ENCODE results near the gene TEAD3.

The TEAD3 gene

GRCh38 chr6:35469751-35470662, 26.9 kb downstream of the TEAD3 start:
- peaks cover 34% of the 10 kb centered on the region for H3K4me1 Mint-ChIP-seq (ENCODE audit: low read depth)
- peak overlapping the region; percentile 99 for H3K4me3 Mint-ChIP-seq
- H3K27ac Mint-ChIP-seq = peak overlapping the region; percentile 99
- intact Hi-C loops (cut with micrococcal nuclease) = no loop called here
- H3K27me3 Mint-ChIP-seq = no peaks in the 10 kb centered on the region
- H3K9me3 Mint-ChIP-seq = no peaks in the 10 kb centered on the region
- peaks cover 63% of the 10 kb centered on the region for H3K36me3 Mint-ChIP-seq (ENCODE audit: low read depth)

DNA sequence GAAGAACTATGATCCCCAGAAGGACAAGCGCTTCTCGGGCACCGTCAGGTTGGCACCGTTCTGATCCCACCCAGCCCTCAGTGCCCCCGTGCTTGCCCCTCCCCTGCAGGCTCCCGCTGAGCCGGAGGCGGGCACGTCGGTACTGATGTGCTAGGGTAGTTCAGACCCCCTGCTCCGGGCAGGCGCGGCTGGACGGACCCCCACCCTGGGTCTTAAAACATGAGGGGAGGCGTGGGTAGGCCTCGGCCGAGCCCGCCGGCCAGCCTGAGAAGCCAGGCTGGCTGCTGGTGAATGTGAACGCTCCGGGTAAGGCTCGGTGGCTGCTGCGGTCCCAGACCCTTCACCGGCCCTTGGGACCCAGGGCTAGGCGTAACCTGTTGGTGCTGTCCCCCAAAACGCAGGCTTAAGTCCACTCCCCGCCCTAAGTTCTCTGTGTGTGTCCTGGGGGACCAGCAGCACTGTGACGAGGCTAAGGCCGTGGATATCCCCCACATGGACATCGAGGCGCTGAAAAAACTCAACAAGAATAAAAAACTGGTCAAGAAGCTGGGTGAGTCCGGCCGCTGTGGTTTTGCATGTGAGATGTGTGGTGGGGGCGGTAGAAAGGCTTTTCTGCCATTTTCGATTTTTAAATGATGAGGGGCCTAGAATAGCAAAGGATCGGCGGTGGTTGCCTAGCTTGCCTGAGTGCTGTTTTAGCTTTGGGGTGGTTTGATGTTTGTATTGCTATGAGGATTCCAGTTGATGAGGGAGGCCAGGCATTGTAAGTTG, 27.7 kb downstream of the TEAD3 start:
- Mint-ChIP-seq H3K27ac (peak overlapping the region; percentile 99), H3K36me3 (ENCODE audit: low read depth) (peaks cover 55% of the 10 kb centered on the region), H3K27me3 (no peaks in the 10 kb centered on the region), H3K9me3 (no peaks in the 10 kb centered on the region), H3K4me1 (ENCODE audit: low read depth) (peaks cover 34% of the 10 kb centered on the region), H3K4me3 (peak overlapping the region; percentile 99)
- intact Hi-C loops (cut with micrococcal nuclease) = loop anchor here (1.0 kb wide), 3 partner anchors 17 to 172 kb away; partner anchors contain the start of genes DEF6, FANCE and PPARD

- Mint-ChIP-seq H3K27me3 (no peaks in the 10 kb centered on the region), H3K4me3 (peak within 1 kb of the TSS; percentile 99), H3K36me3 (ENCODE audit: low read depth) (peaks cover 54% of the 10 kb centered on the region), H3K4me1 (ENCODE audit: low read depth) (peaks cover 34% of the 10 kb centered on the region), H3K9me3 (no peaks in the 10 kb centered on the region), H3K27ac (peak within 1 kb of the TSS; percentile 99)
- intact Hi-C loops (cut with micrococcal nuclease) = loop anchor here (1.0 kb wide), 3 partner anchors 16 to 171 kb away; partner anchors contain the start of genes DEF6, FANCE and PPARD
These were observed 28.5 kb downstream of the TEAD3 start, which contains the start of gene RPL10A for GRCh38 chr6:35468181-35468979. Gene RPL10A (plus strand): TSS chr6:35468401. CDS start chr6:35468435, 34 bp downstream.

GRCh38 chr6:35465646-35466045, 31.2 kb downstream of the TEAD3 start:
- Mint-ChIP-seq H3K27ac (no peak overlapping the region), H3K36me3 (ENCODE audit: low read depth) (peaks cover 27% of the 10 kb centered on the region)
- intact Hi-C loops (cut with micrococcal nuclease) = no loop called here

DNA sequence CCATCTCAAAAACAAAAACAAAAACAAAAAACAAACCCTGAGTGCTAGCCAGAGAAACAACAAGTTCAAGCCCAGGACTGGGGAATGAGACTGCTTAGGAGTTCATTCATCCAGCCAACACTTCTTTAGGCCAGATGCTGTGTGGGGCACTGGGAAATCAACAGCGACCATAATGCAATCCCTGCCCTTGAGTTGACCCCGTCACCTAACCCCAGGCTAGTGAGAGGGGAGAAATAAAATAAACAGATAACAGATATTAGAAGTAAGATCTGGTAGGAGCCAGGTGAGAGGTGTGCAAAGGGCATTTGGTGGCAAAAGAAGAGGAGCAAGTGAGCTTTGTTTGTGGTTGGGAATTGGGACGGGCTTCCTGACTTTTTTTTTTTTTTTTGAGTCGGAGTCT, 33.6 kb downstream of the TEAD3 start:
- no peak overlapping the region for H3K4me3 Mint-ChIP-seq
- peaks cover 8% of the 10 kb centered on the region for H3K4me1 Mint-ChIP-seq (ENCODE audit: low read depth)
- H3K27me3 Mint-ChIP-seq = no peaks in the 10 kb centered on the region
- no peak overlapping the region for H3K27ac Mint-ChIP-seq
- H3K9me3 Mint-ChIP-seq = no peaks in the 10 kb centered on the region
- H3K36me3 Mint-ChIP-seq (ENCODE audit: low read depth) = peaks cover 18% of the 10 kb centered on the region
- intact Hi-C loops (cut with micrococcal nuclease) = no loop called here

More at GRCh38 chr6:35465646-35466045, 31.2 kb downstream of the TEAD3 start:
- H3K4me1 Mint-ChIP-seq (ENCODE audit: low read depth) = peaks cover 27% of the 10 kb centered on the region
- no peak overlapping the region for H3K4me3 Mint-ChIP-seq
- no peaks in the 10 kb centered on the region for H3K9me3 Mint-ChIP-seq
- H3K27me3 Mint-ChIP-seq = no peaks in the 10 kb centered on the region

- Mint-ChIP-seq H3K36me3 (ENCODE audit: low read depth) (peaks cover 17% of the 10 kb centered on the region), H3K27ac (no peak overlapping the region), H3K4me3 (no peak overlapping the region), H3K4me1 (ENCODE audit: low read depth) (no peaks in the 10 kb centered on the region), H3K27me3 (no peaks in the 10 kb centered on the region), H3K9me3 (no peaks in the 10 kb centered on the region)
- intact Hi-C loops (cut with micrococcal nuclease) = no loop called here
These were observed 35.6 kb downstream of the TEAD3 start for GRCh38 chr6:35461270-35461669.

- intact Hi-C loops (cut with micrococcal nuclease) = no loop called here
- Mint-ChIP-seq H3K4me1 (ENCODE audit: low read depth) (peaks cover 19% of the 10 kb centered on the region), H3K36me3 (ENCODE audit: low read depth) (peaks cover 28% of the 10 kb centered on the region), H3K9me3 (no peaks in the 10 kb centered on the region), H3K27me3 (peaks cover 2% of the 10 kb centered on the region), H3K27ac (no peak overlapping the region), H3K4me3 (no peak overlapping the region)
These were observed 39.0 kb downstream of the TEAD3 start for GRCh38 chr6:35457907-35458306.

GRCh38 chr6:35454391-35455110, 42.3 kb downstream of the TEAD3 start:
- H3K36me3 Mint-ChIP-seq (ENCODE audit: low read depth) = peaks cover 17% of the 10 kb centered on the region
- H3K4me1 Mint-ChIP-seq (ENCODE audit: low read depth) = peaks cover 36% of the 10 kb centered on the region
- no peak overlapping the region for H3K4me3 Mint-ChIP-seq
- no peaks in the 10 kb centered on the region for H3K9me3 Mint-ChIP-seq
- intact Hi-C loops (cut with micrococcal nuclease) = no loop called here
- peaks cover 17% of the 10 kb centered on the region for H3K27me3 Mint-ChIP-seq
- no peak overlapping the region for H3K27ac Mint-ChIP-seq

DNA sequence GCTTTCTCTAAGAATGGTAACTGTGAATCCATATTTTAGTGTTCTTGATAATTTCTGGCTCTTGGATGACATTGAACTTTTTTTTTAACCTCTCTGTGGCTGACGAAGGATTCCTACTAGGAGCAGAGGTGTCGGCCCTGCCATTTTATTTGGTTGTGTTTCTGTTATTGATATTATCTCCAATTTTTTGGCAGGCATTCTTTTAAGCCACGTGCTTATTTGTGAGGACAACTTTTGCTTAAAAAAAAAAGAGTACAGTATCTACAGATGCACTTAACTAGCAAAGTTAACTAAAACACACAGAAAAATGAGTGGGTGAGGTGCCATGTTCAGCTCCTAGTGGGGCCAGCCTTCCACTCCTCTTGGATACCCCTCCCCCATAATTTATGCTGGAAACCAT, 43.6 kb downstream of the TEAD3 start:
- Mint-ChIP-seq H3K4me1 (ENCODE audit: low read depth) (peaks cover 41% of the 10 kb centered on the region), H3K36me3 (ENCODE audit: low read depth) (peaks cover 13% of the 10 kb centered on the region), H3K27me3 (peaks cover 20% of the 10 kb centered on the region), H3K9me3 (no peaks in the 10 kb centered on the region), H3K27ac (no peak overlapping the region), H3K4me3 (peak overlapping the region; percentile 26)
- intact Hi-C loops (cut with micrococcal nuclease) = no loop called here

DNA sequence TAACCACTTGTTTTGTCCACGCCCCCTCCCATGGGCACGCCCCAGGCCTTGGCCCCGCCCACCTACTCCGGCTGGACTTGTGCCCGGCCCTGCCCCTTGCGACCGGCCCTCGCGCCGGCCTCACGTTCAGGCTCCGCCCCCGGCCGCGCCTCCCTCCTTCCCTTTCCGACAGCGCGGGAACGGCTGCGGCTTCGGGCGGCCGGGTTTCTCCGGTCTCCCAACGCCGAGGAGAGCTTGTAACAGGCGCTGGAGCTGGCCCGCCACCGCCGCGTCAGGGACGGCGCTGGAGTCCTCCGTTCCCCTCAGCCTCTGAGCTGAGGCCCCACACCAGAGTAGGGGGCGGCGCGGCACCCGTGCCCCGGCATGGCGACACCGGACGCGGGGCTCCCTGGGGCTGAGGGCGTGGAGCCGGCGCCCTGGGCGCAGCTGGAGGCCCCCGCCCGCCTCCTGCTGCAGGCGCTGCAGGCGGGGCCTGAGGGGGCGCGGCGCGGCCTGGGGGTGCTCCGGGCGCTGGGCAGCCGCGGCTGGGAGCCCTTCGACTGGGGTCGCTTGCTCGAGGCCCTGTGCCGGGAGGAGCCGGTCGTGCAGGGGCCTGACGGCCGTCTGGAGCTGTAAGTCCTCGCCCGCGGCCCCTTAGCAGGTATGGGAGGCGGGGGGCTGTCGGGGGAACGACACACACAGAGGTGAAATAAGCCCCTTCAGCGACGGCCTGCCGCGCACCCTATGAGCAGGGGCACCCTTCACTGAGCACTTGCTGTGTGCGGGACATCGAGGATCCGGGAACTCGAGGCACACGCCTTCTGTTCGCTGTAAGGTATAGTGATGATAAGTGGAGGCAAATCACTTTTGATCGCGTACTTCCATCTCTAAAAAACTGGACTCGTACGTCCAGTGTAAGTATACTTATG, 44.4 kb downstream of the TEAD3 start, which contains the start of gene FANCE:
FANCE (plus strand) TSS at position 156 of the 908 bp plus-strand sequence; CDS start at position 364, 208 bp downstream.
- H3K4me3 Mint-ChIP-seq = peak within 1 kb of the TSS; percentile 85
- intact Hi-C loops (cut with micrococcal nuclease) = loop anchor here (1.0 kb wide), 1 partner anchor 16 kb away; the partner anchor contains the start of gene RPL10A
- no peaks in the 10 kb centered on the region for H3K9me3 Mint-ChIP-seq
- H3K4me1 Mint-ChIP-seq (ENCODE audit: low read depth) = peaks cover 44% of the 10 kb centered on the region
- H3K36me3 Mint-ChIP-seq (ENCODE audit: low read depth) = peaks cover 13% of the 10 kb centered on the region
- H3K27ac Mint-ChIP-seq = peak within 1 kb of the TSS; percentile 26
- peaks cover 20% of the 10 kb centered on the region for H3K27me3 Mint-ChIP-seq

- Mint-ChIP-seq H3K27ac (peak overlapping the region; percentile 26), H3K4me3 (peak overlapping the region; percentile 85), H3K36me3 (ENCODE audit: low read depth) (peaks cover 13% of the 10 kb centered on the region), H3K27me3 (peaks cover 20% of the 10 kb centered on the region), H3K9me3 (no peaks in the 10 kb centered on the region), H3K4me1 (ENCODE audit: low read depth) (peaks cover 51% of the 10 kb centered on the region)
- intact Hi-C loops (cut with micrococcal nuclease) = loop anchor here (1.0 kb wide), 1 partner anchor 17 kb away; the partner anchor contains the start of gene RPL10A
These were observed 45.3 kb downstream of the TEAD3 start for GRCh38 chr6:35451354-35452182.
